Osteocyte (in vitro differentiated cells): ENCODE results near the gene PTMA. TPM values are rescaled to one million over a fixed set of nuclear protein-coding genes. Genes with fewer than 3 reads are reported as not detected.

Source experiments
- DNase-seq: peaks from one replicate; pipeline ENCODE4 v3.0.0; 2021; ENCODE audit warnings: mixed read lengths; ENCODE audit not compliant: unreplicated experiment; ENCODE audit errors: extremely low spot score
- H3K27ac Mint-ChIP-seq: one replicate; pipeline ENCODE4 v1.8.0; 2021; ENCODE audit warnings: mild to moderate bottlenecking, mixed read lengths; ENCODE audit not compliant: unreplicated experiment
- H3K27me3 Mint-ChIP-seq: one replicate; pipeline ENCODE4 v1.8.0; 2021; ENCODE audit warnings: mixed read lengths; ENCODE audit not compliant: unreplicated experiment
- H3K36me3 Mint-ChIP-seq: one replicate; pipeline ENCODE4 v1.8.0; 2021; ENCODE audit warnings: mixed read lengths; ENCODE audit not compliant: unreplicated experiment
- H3K4me1 Mint-ChIP-seq: one replicate; pipeline ENCODE4 v1.8.0; 2021; ENCODE audit warnings: mixed read lengths; ENCODE audit not compliant: unreplicated experiment
- H3K4me3 Mint-ChIP-seq: one replicate; pipeline ENCODE4 v1.8.0; 2021; ENCODE audit warnings: mild to moderate bottlenecking, moderate library complexity, mixed read lengths; ENCODE audit not compliant: unreplicated experiment
- H3K9me3 Mint-ChIP-seq: one replicate; pipeline ENCODE4 v1.8.0; 2021; ENCODE audit warnings: mixed read lengths; ENCODE audit not compliant: unreplicated experiment
- CTCF ChIP-seq: fragments of 200-600 bp; sonication (generic); IDR thresholded peaks from 2 replicates; pipeline ENCODE4 v1.5.0; 2021; ENCODE audit warnings: antibody characterized with exemption, mild to moderate bottlenecking, moderate library complexity
- total RNA-seq: library from RNA; stranded (reverse); gene quantifications from 2 replicates; pipeline ENCODE4 v1.2.1, GENCODE V29; 2021

PTMA gene
- total RNA-seq, 1 donor from 2014 or later: 776 TPM

- no peak for DNase-seq
- no peak overlapping the region for H3K27ac Mint-ChIP-seq
- no peak for TF ChIP-seq CTCF
- H3K4me3 Mint-ChIP-seq: no peak overlapping the region
- no peaks in the 10 kb centered on the region for H3K36me3 Mint-ChIP-seq
- peaks cover 7% of the 10 kb centered on the region for H3K4me1 Mint-ChIP-seq
- no peaks in the 10 kb centered on the region for H3K9me3 Mint-ChIP-seq
- no peaks in the 10 kb centered on the region for H3K27me3 Mint-ChIP-seq
Measured at GRCh38 chr2:231704017-231704416, 4.3 kb upstream of the PTMA start.

GRCh38 chr2:231706731-231707624 lies 1.3 kb upstream of the PTMA start:
- Mint-ChIP-seq H3K4me1 (peaks cover 17% of the 10 kb centered on the region), H3K27me3 (no peaks in the 10 kb centered on the region), H3K9me3 (no peaks in the 10 kb centered on the region), H3K4me3 (peak overlapping the region; percentile 90), H3K36me3 (peaks cover 6% of the 10 kb centered on the region), H3K27ac (peak overlapping the region; percentile 100)
- peak; percentile 99 for DNase-seq
- TF ChIP-seq CTCF: peak; percentile 98

- H3K4me1 Mint-ChIP-seq: peaks cover 23% of the 10 kb centered on the region
- H3K36me3 Mint-ChIP-seq: peaks cover 12% of the 10 kb centered on the region
- H3K27me3 Mint-ChIP-seq: no peaks in the 10 kb centered on the region
- no peaks in the 10 kb centered on the region for H3K9me3 Mint-ChIP-seq
- peak; percentile 89 for DNase-seq
- H3K27ac Mint-ChIP-seq: peak overlapping the region; percentile 100
- H3K4me3 Mint-ChIP-seq: peak overlapping the region; percentile 90
- no peak for TF ChIP-seq CTCF
Measured at GRCh38 chr2:231707625-231707926, 749 bp upstream of the PTMA start.

GRCh38 chr2:231708773-231709635 lies 679 bp downstream of the PTMA start:
- Mint-ChIP-seq H3K4me1 (peaks cover 34% of the 10 kb centered on the region), H3K9me3 (no peaks in the 10 kb centered on the region), H3K27me3 (no peaks in the 10 kb centered on the region), H3K27ac (peak overlapping the region; percentile 99), H3K4me3 (peak overlapping the region; percentile 97), H3K36me3 (peaks cover 21% of the 10 kb centered on the region)
- no peak for DNase-seq
- no peak for TF ChIP-seq CTCF

GRCh38 chr2:231709636-231709980 lies 1.3 kb downstream of the PTMA start:
- no peaks in the 10 kb centered on the region for H3K27me3 Mint-ChIP-seq
- H3K4me1 Mint-ChIP-seq: peaks cover 34% of the 10 kb centered on the region
- no peak for TF ChIP-seq CTCF
- H3K4me3 Mint-ChIP-seq: peak overlapping the region; percentile 85
- no peak for DNase-seq
- H3K9me3 Mint-ChIP-seq: no peaks in the 10 kb centered on the region
- peaks cover 21% of the 10 kb centered on the region for H3K36me3 Mint-ChIP-seq
- peak overlapping the region; percentile 86 for H3K27ac Mint-ChIP-seq
